ENCODE results near the gene PEAK1.

The PEAK1 gene

GRCh38 chr15:77093436-77093835 is 326.5 kb downstream of the PEAK1 start:
- no peak for DNase-seq (ENCODE audit: low spot score)

GRCh38 chr15:77091097-77091496 is 328.8 kb downstream of the PEAK1 start:
- no peak for DNase-seq (ENCODE audit: low spot score)

GRCh38 chr15:77087213-77087612 is 332.7 kb downstream of the PEAK1 start:
- DNase-seq (ENCODE audit: low spot score): no peak

GRCh38 chr15:77085297-77085696 is 334.6 kb downstream of the PEAK1 start:
- DNase-seq (ENCODE audit: low spot score): no peak

GRCh38 chr15:77084436-77084835 is 335.5 kb downstream of the PEAK1 start:
- no peak for DNase-seq (ENCODE audit: low spot score)

- peak; percentile 74 for DNase-seq (ENCODE audit: low spot score)
Measured at GRCh38 chr15:77083381-77084160, 336.3 kb downstream of the PEAK1 start.

- DNase-seq (ENCODE audit: low spot score): no peak
Measured at GRCh38 chr15:77081971-77082370, 337.9 kb downstream of the PEAK1 start.

- DNase-seq (ENCODE audit: low spot score): peak; percentile 90
Measured at GRCh38 chr15:77076323-77076915, 343.5 kb downstream of the PEAK1 start.

GRCh38 chr15:77075528-77075927 is 344.4 kb downstream of the PEAK1 start:
- DNase-seq (ENCODE audit: low spot score): peak; percentile 79

- DNase-seq (ENCODE audit: low spot score): no peak
Measured at GRCh38 chr15:77074350-77074749, 345.6 kb downstream of the PEAK1 start.

GRCh38 chr15:77071305-77072223 is 348.3 kb downstream of the PEAK1 start:
- DNase-seq (ENCODE audit: low spot score): no peak

GRCh38 chr15:77070495-77071304 is 349.2 kb downstream of the PEAK1 start, which contains the start of gene TSPAN3:
Gene TSPAN3 (minus strand): TSS chr15:77071109. CDS start chr15:77070954, 155 bp downstream.
- peak; percentile 93 for DNase-seq (ENCODE audit: low spot score)

- DNase-seq (ENCODE audit: low spot score): no peak
Measured at GRCh38 chr15:77070180-77070494, 349.8 kb downstream of the PEAK1 start.

- no peak for DNase-seq (ENCODE audit: low spot score)
Measured at GRCh38 chr15:77069521-77070121, 350.3 kb downstream of the PEAK1 start.

GRCh38 chr15:77068633-77069032 is 351.3 kb downstream of the PEAK1 start:
- DNase-seq (ENCODE audit: low spot score): no peak

- DNase-seq (ENCODE audit: low spot score): no peak
Measured at GRCh38 chr15:77067691-77068367, 352.1 kb downstream of the PEAK1 start.

- no peak for DNase-seq (ENCODE audit: low spot score)
Measured at GRCh38 chr15:77066971-77067690, 352.8 kb downstream of the PEAK1 start.

- DNase-seq (ENCODE audit: low spot score): no peak
Measured at GRCh38 chr15:77064539-77065308, 355.2 kb downstream of the PEAK1 start.

GRCh38 chr15:77064063-77064462 is 355.8 kb downstream of the PEAK1 start:
- no peak for DNase-seq (ENCODE audit: low spot score)

Data from pons (tissue), 1 donor.